ENCODE measurements around the gene SOCS4.
A peak's percentile ranks its signal among the peaks of the same experiment; 100 is the strongest.

SOCS4 gene

DNA sequence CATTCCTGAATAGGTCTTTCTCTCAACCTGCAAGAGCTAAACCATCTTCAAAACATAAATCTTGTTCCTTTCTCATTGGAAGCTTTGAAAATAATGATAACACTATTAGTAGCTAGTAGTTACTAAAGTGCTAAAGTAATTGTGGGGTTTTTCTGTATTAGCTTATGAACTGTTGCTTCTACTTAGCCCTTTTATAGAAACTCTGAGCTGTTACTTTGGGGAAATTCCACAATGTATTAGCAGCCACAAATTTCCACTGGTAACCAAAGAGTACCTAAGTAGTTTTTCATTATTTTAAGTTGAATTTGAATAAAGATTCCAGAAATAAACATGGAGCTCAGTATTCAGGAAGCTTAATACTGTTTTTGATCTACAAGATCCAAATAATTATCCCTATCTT lies 18.1 kb downstream of the SOCS4 start:
- TF ChIP-seq, protein P1, sequence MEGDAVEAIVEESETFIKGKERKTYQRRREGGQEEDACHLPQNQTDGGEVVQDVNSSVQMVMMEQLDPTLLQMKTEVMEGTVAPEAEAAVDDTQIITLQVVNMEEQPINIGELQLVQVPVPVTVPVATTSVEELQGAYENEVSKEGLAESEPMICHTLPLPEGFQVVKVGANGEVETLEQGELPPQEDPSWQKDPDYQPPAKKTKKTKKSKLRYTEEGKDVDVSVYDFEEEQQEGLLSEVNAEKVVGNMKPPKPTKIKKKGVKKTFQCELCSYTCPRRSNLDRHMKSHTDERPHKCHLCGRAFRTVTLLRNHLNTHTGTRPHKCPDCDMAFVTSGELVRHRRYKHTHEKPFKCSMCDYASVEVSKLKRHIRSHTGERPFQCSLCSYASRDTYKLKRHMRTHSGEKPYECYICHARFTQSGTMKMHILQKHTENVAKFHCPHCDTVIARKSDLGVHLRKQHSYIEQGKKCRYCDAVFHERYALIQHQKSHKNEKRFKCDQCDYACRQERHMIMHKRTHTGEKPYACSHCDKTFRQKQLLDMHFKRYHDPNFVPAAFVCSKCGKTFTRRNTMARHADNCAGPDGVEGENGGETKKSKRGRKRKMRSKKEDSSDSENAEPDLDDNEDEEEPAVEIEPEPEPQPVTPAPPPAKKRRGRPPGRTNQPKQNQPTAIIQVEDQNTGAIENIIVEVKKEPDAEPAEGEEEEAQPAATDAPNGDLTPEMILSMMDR (IDR thresholded peaks at IDR 0.05) = no peak

DNA sequence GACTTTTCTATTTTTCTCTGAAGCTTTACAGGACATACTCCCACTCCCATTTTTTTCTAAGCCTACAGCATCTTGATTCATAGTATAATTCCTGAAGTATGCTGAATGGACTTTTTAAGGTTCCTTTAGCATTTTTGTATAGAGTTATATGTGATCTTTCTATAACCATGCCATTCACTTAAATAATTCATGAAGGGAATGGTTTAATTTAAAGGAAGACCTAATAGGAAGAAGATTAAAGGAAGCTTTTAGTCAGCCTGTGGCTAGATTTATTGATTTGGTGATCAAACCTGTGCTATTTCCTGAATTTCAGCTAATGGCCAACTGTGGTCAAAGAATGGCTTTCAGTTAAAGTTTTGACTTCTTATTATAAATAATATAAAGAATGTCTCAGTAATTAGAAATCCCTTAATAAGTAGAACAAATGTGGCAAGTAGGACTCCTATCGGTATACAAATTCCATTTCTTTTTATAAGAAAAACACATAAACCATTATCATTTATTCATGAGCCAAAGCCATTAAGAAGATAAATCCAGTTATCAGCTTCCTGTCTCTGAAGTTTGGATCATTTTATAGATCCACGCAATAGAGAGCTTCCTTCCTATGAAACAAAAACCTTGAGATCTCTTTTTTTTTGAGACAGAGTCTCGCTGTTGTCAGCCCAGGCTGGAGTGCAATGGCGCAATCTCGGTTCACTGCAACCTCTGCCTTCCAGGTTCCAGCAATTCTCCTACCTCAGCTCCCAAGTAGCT lies 20.4 kb downstream of the SOCS4 start:
- TF ChIP-seq, protein P1 (IDR thresholded peaks at IDR 0.05) = no peak

DNA sequence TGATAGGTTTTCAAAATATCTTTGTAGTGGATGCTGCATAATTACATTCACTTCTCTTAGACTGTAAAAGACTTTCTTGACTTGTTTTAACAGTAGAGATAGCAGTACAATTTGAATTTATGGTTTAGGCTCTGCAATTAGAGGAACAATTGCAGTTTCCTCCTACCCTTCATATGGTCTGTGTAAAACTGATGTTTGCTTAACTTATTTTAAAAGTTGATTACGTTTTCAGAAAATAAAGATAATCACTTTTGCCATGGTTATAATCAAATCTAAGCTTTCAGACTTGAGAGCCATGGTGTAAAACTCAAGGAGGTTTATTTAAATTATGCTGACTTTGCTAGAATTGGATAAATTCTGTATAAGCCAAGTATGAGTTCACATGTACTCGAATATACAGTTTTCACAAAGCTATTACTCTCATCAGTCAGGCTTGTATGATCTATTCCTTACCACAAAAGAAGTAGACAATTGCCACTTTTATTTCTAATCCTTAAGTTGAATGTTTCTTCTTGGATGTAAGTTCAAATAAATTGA lies 21.9 kb downstream of the SOCS4 start:
- TF ChIP-seq, protein P1 (IDR thresholded peaks at IDR 0.05) = no peak

DNA sequence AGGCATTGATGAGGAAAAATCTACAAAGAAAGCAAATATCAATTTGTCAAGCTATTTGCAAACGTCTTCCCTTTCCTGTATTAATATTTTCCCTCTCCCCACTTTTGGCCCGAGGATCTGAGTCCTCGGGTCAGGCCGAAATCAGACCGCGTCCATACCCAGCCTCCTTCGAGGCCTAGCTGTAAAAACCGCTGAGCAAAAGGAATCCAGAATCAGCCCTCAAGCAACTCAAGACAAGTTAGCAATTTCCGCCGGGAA lies 24.1 kb downstream of the SOCS4 start:
- TF ChIP-seq, protein P1 (IDR thresholded peaks at IDR 0.05) = no peak

DNA sequence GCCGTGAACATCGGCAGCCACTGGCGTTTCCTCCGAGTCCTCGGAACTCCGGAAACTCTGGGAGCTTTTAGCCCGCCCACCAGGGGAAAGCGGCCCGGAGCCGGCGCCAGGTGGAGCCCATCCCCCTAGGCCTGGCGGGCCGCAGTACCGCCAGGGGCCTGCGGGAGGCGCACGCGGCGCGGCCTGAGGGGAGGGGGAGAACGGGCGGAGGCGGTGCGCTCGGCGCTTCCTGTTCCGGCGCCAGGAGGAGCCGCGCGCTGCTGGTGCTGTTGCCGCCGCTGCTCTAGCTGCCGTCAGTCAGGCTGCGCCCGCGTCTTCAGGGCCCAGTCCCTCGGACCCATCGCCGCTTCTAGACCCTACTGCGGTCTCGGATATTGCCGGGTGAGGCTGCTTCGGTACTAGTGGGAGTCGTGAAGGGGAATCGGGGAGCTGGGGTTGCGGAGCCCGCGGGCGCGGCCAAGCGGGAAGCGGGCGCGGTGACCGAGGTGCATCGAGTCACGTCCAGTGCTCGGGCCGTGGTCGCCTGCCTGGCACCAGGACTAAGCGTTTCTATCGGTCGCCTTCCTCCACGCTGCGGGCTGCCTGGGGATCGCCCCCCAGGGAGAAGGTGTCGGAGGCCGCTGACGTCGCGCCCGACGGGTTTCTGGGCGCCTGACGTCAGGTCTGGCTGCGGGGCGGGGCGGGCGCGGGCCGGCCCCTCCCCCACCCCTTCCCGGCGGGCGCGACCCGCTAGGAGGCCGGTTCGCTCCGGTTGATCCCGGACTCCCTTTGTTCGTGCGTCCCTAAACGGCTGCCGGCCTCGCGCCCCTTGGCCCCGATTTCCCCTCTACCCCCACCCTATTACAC lies 24.6 kb downstream of the SOCS4 start, which contains the start of gene MAPK1IP1L:
Gene MAPK1IP1L (plus strand): TSS at position 225 of the 846 bp plus-strand sequence. CDS start 10,037 bp downstream, outside the sequence.
- TF ChIP-seq, protein P1 (IDR thresholded peaks at IDR 0.05) = peak; percentile 99

DNA sequence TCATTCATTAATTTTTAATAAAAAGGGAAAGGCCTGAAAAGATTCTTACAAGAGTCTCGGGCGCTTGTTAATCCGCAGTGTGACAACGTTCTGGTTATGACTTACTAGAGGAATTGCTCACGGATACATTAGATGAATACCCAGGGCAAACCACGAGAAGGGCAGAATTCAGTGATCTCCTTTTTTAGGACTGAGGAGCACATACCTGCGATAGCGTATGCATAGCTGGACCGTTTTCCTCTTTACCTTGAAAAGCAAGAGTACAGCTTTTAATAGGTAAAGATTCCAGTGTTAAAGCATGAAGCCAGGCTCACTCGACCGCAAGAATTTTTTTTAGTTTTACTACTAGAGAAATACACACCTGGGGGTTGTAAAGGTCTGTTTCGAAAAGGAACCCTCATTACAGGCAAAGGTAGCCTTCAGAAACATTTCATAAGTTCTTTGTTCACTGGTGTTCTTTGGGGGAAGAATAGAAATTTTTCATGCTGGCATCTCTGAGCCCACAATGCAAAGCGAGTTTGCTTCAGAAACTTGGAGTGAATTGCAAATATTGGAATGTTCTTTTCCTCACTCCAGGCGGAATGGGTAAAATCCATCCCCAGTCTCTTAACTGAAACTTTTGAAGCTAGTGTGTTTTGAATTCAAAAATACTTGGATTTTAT lies 25.4 kb downstream of the SOCS4 start:
- TF ChIP-seq, protein P1 (IDR thresholded peaks at IDR 0.05) = no peak

DNA sequence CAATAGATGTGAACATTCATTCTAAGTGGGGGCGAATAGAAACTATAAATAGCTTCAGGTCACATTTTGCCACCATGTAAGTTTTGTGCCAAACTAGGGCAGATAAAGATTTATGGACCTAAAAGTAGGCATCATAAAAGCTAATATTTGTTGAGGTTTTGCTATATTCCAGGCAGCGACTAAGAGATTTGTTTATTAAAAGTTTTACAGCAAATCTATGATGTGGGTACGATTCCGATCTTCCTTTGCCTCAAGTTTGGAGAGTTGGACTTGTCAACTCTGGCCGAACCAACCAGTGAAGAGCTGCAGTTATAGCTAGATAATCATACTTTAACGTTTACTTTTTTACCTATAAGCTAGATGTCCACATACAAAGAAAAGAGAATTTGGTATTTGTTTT lies 26.0 kb downstream of the SOCS4 start:
- TF ChIP-seq, protein P1 (IDR thresholded peaks at IDR 0.05) = no peak

Data from LNCAP (cell line).